ENCODE results near the gene PLD1. TPM values are rescaled to one million over a fixed set of nuclear protein-coding genes. Genes with fewer than 3 reads are reported as not detected.
A peak's percentile ranks its signal among the peaks of the same experiment; 100 is the strongest.

The PLD1 gene
- total and polyA plus RNA-seq, 10 of the 15 experiments (the other 5 are each of a cell fraction or from before 2014, with no cell fraction given): 2.9 to 108 (median 3.6) TPM

- Histone ChIP-seq H3K9ac (ENCODE audit: control insufficient read depth, insufficient read depth, low read length) (no peak overlapping the region), H3K4me3 (no peak overlapping the region), H3K36me3 (ENCODE audit: control insufficient read depth in 2 of 2, insufficient read depth in 2 of 2, low read length in 1 of 2) (no peaks in the 10 kb centered on the region), H3K4me2 (ENCODE audit: control insufficient read depth, insufficient read depth) (no peak overlapping the region), H3K9me3 (replicated peaks; ENCODE audit: control insufficient read depth, insufficient read depth, low read length) (no peaks in the 10 kb centered on the region), H3K79me2 (ENCODE audit: control insufficient read depth, insufficient read depth, low read length) (no peaks in the 10 kb centered on the region), H3K27ac (ENCODE audit: control insufficient read depth, insufficient read depth) (no peak overlapping the region), H3K4me1 (ENCODE audit: control insufficient read depth, insufficient read depth, low read length) (peaks cover 3% of the 10 kb centered on the region; the same call in 1 of the 2 replicates), H3K27me3 (replicated peaks in 1 of 2; ENCODE audit: control insufficient read depth in 2 of 2, insufficient read depth in 2 of 2, low read length in 1 of 2) (no peaks in the 10 kb centered on the region), H2AFZ (ENCODE audit: control insufficient read depth, low read depth, low read length) (no peak overlapping the region), H4K20me1 (ENCODE audit: control insufficient read depth, insufficient read depth) (no peaks in the 10 kb centered on the region)
- ATAC-seq (peak; percentile 81), DNase-seq (ENCODE audit: low read depth, low spot score) (peak; percentile 42), FAIRE-seq (no peak)
- intact Hi-C loops (cut with micrococcal nuclease; ENCODE audit: unreplicated experiment) (loop anchor here (1.0 to 10.0 kb wide), 8 partner anchors 222 to 605 kb away; no protein-coding TSS in a partner anchor), in situ Hi-C loops (cut with MboI) (loop anchor here (5.0 kb wide), 3 partner anchors 410 to 605 kb away; no protein-coding TSS in a partner anchor)
- ChIA-PET CTCF (interaction anchor here (0.5 to 4.6 kb wide), 55 partner anchors 8 to 1313 kb away, joined by 3 to 94 read pairs (median 4); no protein-coding TSS in a partner anchor), SMC1A (ENCODE audit: uncharacterized antibody, unreplicated experiment) (interaction anchor here (0.6 to 7.6 kb wide), 46 partner anchors 8 to 775 kb away, joined by 3 to 79 read pairs (median 4); no protein-coding TSS in a partner anchor), RAD21 (ENCODE audit: unreplicated experiment) (interaction anchor here (0.6 to 3.6 kb wide), 32 partner anchors 9 to 608 kb away, joined by 3 to 59 read pairs (median 4); no protein-coding TSS in a partner anchor), POLR2A (interaction anchor here (0.7 kb wide), 2 partner anchors 60 to 157 kb away, joined by 4 to 7 read pairs; no protein-coding TSS in a partner anchor)
- TF ChIP-seq NR2C1 (IDR thresholded peaks at IDR 0.05) (no peak), SMARCA5 (IDR thresholded peaks at IDR 0.05) (no peak), SMC3 (IDR thresholded peaks at IDR 0.05; ENCODE audit: borderline replicate concordance, low read length) (peak; percentile 94), CTCF (IDR thresholded peaks at IDR 0.05 in 2 of 3, conservative IDR thresholded peaks at IDR 0.05 in 1 of 3; ENCODE audit: control insufficient read depth in 2 of 3, extremely low read depth in 1 of 3, insufficient read depth in 1 of 3, low read depth in 3 of 3, low read length in 3 of 3) (peak; percentile 46 to 86 (median 63); a peak in 5 of 6 replicates), FOXM1 (IDR thresholded peaks at IDR 0.05; ENCODE audit: low read depth, low read length) (peak; percentile 39; the same call in 1 of the 2 replicates), RAD21 (IDR thresholded peaks at IDR 0.05; ENCODE audit: insufficient read depth, low read depth, low read length) (peak; percentile 95), PML (IDR thresholded peaks at IDR 0.05; ENCODE audit: low read length) (no peak), ZSCAN29 (IDR thresholded peaks at IDR 0.05) (no peak), STAT1 (conservative IDR thresholded peaks at IDR 0.05) (no peak), HDAC2 (IDR thresholded peaks at IDR 0.05) (no peak), NBN (IDR thresholded peaks at IDR 0.05) (no peak), CEBPZ (IDR thresholded peaks at IDR 0.05; ENCODE audit: low read depth, low read length) (no peak)
- WGBS (ENCODE audit: insufficient coverage, insufficient replicate concordance, low lambda C conversion rate, missing lambda C conversion rate): 1% methylated on average over 4 of the region's 4 CpGs
- no TSS peak for BruUV-seq (replicated peaks)
These were observed 243.4 kb downstream of the PLD1 start for GRCh38 chr3:171566803-171567422.

Measured in GM12878 (cell line).